Measurements from ENCODE around the gene NMU. TPM values are rescaled to one million over a fixed set of nuclear protein-coding genes. Genes with fewer than 3 reads are reported as not detected.
"Not testable (repeated sequence)": the region's sequence is repeated elsewhere in the genome, so short reads cannot be mapped to it uniquely, and the experiment has no call there.

The NMU gene
- total and polyA plus RNA-seq, 8 donors: 0.56 to 46.1 (median 1.1) TPM; not detected in 4

- DNase-seq: peak; percentile 32 to 60
- Histone ChIP-seq H3K27me3 (no peaks in the 10 kb centered on the region), H3K4me3 (peak overlapping the region; percentile 24 to 32 (median 26)), H3K27ac (peak overlapping the region in 4 of 5 donors; percentile 8 to 62 (median 26)), H3K4me1 (peaks cover 0 to 11% (median 5%) of the 10 kb centered on the region in 4 donors), H3K36me3 (no peaks in the 10 kb centered on the region), H3K9me3 (no peaks in the 10 kb centered on the region)
- no peak for TF ChIP-seq EP300 (IDR thresholded peaks at IDR 0.05)
- no peak for TF ChIP-seq POLR2A (IDR thresholded peaks at IDR 0.05)
- TF ChIP-seq, protein P1, sequence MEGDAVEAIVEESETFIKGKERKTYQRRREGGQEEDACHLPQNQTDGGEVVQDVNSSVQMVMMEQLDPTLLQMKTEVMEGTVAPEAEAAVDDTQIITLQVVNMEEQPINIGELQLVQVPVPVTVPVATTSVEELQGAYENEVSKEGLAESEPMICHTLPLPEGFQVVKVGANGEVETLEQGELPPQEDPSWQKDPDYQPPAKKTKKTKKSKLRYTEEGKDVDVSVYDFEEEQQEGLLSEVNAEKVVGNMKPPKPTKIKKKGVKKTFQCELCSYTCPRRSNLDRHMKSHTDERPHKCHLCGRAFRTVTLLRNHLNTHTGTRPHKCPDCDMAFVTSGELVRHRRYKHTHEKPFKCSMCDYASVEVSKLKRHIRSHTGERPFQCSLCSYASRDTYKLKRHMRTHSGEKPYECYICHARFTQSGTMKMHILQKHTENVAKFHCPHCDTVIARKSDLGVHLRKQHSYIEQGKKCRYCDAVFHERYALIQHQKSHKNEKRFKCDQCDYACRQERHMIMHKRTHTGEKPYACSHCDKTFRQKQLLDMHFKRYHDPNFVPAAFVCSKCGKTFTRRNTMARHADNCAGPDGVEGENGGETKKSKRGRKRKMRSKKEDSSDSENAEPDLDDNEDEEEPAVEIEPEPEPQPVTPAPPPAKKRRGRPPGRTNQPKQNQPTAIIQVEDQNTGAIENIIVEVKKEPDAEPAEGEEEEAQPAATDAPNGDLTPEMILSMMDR (IDR thresholded peaks at IDR 0.05): no peak
- TF ChIP-seq POLR2AphosphoS5 (IDR thresholded peaks at IDR 0.05): no peak
- WGBS, 5 donors: 44 to 71% (median 67%) methylated on average over 10 of the region's 10 CpGs
- intact Hi-C loops (cut with DNase I; ENCODE audit: low total_unique reads): no loop called here
Observed at GRCh38 chr4:55553441-55554201, 82.5 kb downstream of the NMU start.

DNA sequence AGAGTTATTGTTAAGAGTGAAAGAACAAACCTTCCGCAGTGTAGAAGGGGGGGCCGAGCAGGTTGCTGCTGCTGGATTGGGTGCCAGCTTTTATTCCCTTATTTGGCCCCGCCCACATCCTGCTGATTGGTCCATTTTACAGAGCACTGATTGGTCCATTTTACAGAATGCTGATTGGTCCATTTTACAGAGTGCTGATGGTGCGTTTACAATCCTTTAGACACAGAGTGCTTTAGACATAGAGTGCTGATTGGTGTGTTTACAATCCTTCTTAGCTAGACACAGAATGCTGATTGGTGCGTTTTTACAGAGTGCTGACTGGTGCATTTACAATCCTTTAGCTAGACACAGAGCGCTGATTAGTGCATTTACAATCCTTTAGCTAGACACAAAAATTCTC lies 84.1 kb downstream of the NMU start:
- H3K27ac ChIP-seq; H3K27me3 ChIP-seq; H3K4me3 ChIP-seq; intact Hi-C loops (cut with DNase I; ENCODE audit: low total_unique reads); H3K36me3 ChIP-seq; DNase-seq; H3K9me3 ChIP-seq: not testable (repeated sequence)
- peaks cover 9 to 22% (median 14%) of the 10 kb centered on the region in 4 donors for H3K4me1 ChIP-seq
- 81 to 91% (median 87%) methylated on average over 6 of the region's 6 CpGs for WGBS, 5 donors

DNA sequence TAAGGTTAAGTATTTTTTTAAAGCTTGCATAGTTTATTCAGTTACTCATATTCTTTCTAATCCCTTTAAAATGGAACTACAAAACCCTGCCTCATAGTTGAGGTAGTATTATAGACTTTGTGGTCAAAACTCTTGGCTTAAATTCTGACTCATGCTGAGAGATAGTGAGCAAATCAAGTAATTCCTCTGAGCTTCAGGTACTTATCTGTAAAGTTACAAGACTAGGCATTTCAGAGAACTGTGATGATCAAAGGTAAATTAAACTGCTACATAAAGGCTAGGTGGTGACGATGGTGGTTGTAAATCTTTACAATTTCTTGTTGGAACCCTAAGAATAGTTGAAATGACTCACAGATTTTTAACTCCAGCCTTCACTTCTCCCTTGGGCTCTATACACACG lies 86.2 kb downstream of the NMU start:
- no peaks in the 10 kb centered on the region for H3K9me3 ChIP-seq
- H3K27me3 ChIP-seq: no peaks in the 10 kb centered on the region
- H3K36me3 ChIP-seq: no peaks in the 10 kb centered on the region
- DNase-seq: peak in 1 of 2 donors; percentile 9
- TF ChIP-seq POLR2AphosphoS5 (IDR thresholded peaks at IDR 0.05): no peak
- TF ChIP-seq, protein P1 (IDR thresholded peaks at IDR 0.05): no peak
- no peak for TF ChIP-seq EP300 (IDR thresholded peaks at IDR 0.05)
- TF ChIP-seq POLR2A (IDR thresholded peaks at IDR 0.05): no peak
- H3K27ac ChIP-seq: no peak overlapping the region
- no peak overlapping the region for H3K4me3 ChIP-seq
- intact Hi-C loops (cut with DNase I; ENCODE audit: low total_unique reads): no loop called here
- WGBS, 5 donors: 44 to 60% (median 55%) methylated on average over 2 of the region's 2 CpGs
- H3K4me1 ChIP-seq: peaks cover 9 to 28% (median 19%) of the 10 kb centered on the region in 4 donors

DNA sequence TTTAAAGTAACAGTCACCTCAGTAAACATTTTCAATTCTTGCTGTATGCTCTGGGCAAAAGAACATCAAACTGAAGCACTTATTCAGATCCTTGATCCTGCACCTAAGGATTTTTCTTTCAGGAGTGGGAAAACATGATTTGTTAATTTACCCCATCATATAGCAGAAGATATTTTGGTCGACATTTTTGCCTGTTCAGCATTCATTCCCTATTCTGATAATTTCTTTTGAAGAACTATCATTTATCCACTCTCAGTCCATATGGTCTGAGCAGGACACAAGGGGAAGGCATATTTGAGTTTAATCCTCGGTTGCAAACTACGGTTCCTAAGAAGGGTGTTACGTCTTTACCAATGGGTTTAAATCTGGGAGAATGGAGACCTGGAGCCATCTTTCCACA lies 88.2 kb downstream of the NMU start:
- no peaks in the 10 kb centered on the region for H3K36me3 ChIP-seq
- no peak for DNase-seq
- peak overlapping the region; percentile 88 to 99 (median 94) for H3K4me3 ChIP-seq
- no peaks in the 10 kb centered on the region for H3K27me3 ChIP-seq
- intact Hi-C loops (cut with DNase I; ENCODE audit: low total_unique reads): no loop called here
- no peaks in the 10 kb centered on the region for H3K9me3 ChIP-seq
- whole genome bisulfite sequencing, 5 donors: 55 to 89% (median 81%) methylated on average over 4 of the region's 4 CpGs
- peak overlapping the region in 4 of 5 donors; percentile 98 to 100 (median 99) for H3K27ac ChIP-seq
- peaks cover 15 to 38% (median 24%) of the 10 kb centered on the region in 4 donors for H3K4me1 ChIP-seq
- TF ChIP-seq, protein P1 (IDR thresholded peaks at IDR 0.05): no peak
- TF ChIP-seq EP300 (IDR thresholded peaks at IDR 0.05) (no peak), POLR2A (IDR thresholded peaks at IDR 0.05) (no peak), POLR2AphosphoS5 (IDR thresholded peaks at IDR 0.05) (no peak)

- Histone ChIP-seq H3K4me1 (peaks cover 15 to 38% (median 24%) of the 10 kb centered on the region in 4 donors), H3K27ac (peak overlapping the region; percentile 98 to 100 (median 99)), H3K9me3 (no peaks in the 10 kb centered on the region), H3K27me3 (no peaks in the 10 kb centered on the region), H3K36me3 (no peaks in the 10 kb centered on the region), H3K4me3 (peak overlapping the region; percentile 88 to 99 (median 94))
- no peak for DNase-seq
- 1 to 2% (median 2%) methylated on average over 10 of the region's 10 CpGs for WGBS, 5 donors
- intact Hi-C loops (cut with DNase I; ENCODE audit: low total_unique reads): no loop called here
- TF ChIP-seq POLR2AphosphoS5 (IDR thresholded peaks at IDR 0.05) (no peak), POLR2A (IDR thresholded peaks at IDR 0.05) (no peak), EP300 (IDR thresholded peaks at IDR 0.05) (no peak)
- TF ChIP-seq, protein P1 (IDR thresholded peaks at IDR 0.05): no peak
Observed at GRCh38 chr4:55547466-55547770, 88.7 kb downstream of the NMU start.
